ENCODE measurements around the gene GPR39.
A peak's percentile ranks its signal among the peaks of the same experiment; 100 is the strongest.

Gene GPR39

GRCh38 chr2:132414081-132414480 lies 2.5 kb upstream of the GPR39 start:
- no peak for DNase-seq

- no peak for DNase-seq
These were observed 1.2 kb upstream of the GPR39 start for GRCh38 chr2:132415256-132415914.

GRCh38 chr2:132415915-132416722 lies 486 bp upstream of the GPR39 start:
- peak; percentile 98 for DNase-seq

GRCh38 chr2:132417430-132418035 lies 928 bp downstream of the GPR39 start:
- no peak for DNase-seq

- no peak for DNase-seq
These were observed 2.6 kb downstream of the GPR39 start for GRCh38 chr2:132419235-132419634.

GRCh38 chr2:132419941-132420340 lies 3.3 kb downstream of the GPR39 start:
- DNase-seq = no peak

- no peak for DNase-seq
These were observed 4.5 kb downstream of the GPR39 start for GRCh38 chr2:132420816-132421805.

GRCh38 chr2:132422736-132423135 lies 6.1 kb downstream of the GPR39 start:
- DNase-seq = no peak

- DNase-seq = peak; percentile 31
These were observed 8.0 kb downstream of the GPR39 start for GRCh38 chr2:132424526-132425121.

- no peak for DNase-seq
These were observed 9.4 kb downstream of the GPR39 start for GRCh38 chr2:132426033-132426432.

- DNase-seq = no peak
These were observed 10.1 kb downstream of the GPR39 start for GRCh38 chr2:132426656-132427055.

- no peak for DNase-seq
These were observed 12.7 kb downstream of the GPR39 start for GRCh38 chr2:132429351-132429750.

- no peak for DNase-seq
These were observed 13.5 kb downstream of the GPR39 start for GRCh38 chr2:132429941-132430573.

- no peak for DNase-seq
These were observed 14.3 kb downstream of the GPR39 start for GRCh38 chr2:132430895-132431294.

GRCh38 chr2:132437852-132438669 lies 21.5 kb downstream of the GPR39 start:
- no peak for DNase-seq

- DNase-seq = peak; percentile 98
These were observed 22.1 kb downstream of the GPR39 start for GRCh38 chr2:132438691-132439090.

GRCh38 chr2:132439703-132440398 lies 23.2 kb downstream of the GPR39 start:
- DNase-seq = peak; percentile 30

- DNase-seq = no peak
These were observed 24.4 kb downstream of the GPR39 start for GRCh38 chr2:132441051-132441450.

- no peak for DNase-seq
These were observed 25.7 kb downstream of the GPR39 start for GRCh38 chr2:132442278-132442677.

- no peak for DNase-seq
These were observed 26.5 kb downstream of the GPR39 start for GRCh38 chr2:132443106-132443505.

Data from fibroblast of skin of back (primary cell).